ENCODE data around the gene WNK2.

The WNK2 gene

DNA sequence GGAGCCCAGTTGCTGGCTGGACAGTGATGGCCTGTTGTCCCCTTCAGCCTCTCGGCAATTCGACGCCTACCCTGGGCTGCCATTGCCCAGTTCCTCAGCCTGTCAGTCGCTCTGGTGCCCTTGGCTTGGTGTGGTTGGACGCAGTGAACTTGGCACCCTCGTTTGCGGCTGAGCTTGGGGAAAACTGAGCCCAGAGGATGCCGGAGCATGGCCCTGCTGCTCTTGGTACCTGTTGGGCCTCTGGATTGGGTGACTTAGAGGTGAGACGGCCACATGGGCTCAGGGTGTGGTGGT is 16.5 kb downstream of the WNK2 start:
- no peak for DNase-seq

DNA sequence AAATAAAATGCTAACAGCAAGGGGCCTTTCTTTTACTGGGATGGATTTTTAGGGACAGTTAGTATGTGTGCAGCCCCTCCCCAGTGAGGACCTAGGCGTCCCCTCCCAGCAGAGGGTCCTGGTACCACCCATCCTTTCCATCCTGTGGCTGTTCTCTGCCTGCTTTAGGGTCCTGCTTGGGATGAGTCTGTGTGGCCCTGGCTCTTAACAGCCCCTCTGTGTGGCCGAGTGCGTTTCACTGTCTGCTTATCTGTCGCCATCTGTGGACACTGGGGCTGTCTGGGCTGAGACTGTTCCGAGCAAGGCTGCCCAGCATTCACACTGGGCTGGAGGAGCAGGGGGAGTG is 17.0 kb downstream of the WNK2 start:
- no peak for DNase-seq

DNA sequence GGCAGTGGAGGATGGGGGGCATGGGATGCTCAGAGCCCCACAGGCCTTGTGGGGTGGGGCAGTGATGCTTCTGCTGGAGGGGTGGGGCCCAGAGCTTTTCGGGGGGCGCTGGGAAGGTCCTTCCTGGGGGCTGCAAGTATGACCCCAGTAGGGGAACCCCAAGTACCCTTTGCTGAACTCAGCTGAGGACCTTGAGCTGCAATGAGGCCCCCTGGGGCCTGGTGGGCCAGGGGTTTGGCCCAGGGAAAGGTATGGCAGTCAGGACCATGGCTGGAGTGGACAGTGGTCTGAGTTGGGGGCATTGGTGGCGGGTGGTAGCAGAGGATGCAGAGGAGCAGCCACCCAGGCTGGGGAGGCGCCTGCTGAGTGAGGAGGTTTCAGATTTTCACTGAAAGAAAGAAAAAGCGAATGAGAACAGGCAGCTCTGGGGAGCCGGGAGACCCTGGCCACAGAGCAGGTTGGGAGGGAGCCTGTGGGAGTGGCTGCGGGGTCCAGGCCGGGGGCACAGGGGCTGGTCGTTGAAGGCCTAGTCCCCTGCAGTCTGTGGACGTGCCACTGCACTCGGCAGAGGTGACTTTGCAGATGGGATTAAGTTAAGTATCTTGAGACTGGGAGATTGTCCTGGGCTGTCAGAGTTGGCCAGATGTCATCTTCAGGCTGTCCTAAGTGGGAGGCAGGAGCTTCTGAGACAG is 19.2 kb downstream of the WNK2 start:
- no peak for DNase-seq

DNA sequence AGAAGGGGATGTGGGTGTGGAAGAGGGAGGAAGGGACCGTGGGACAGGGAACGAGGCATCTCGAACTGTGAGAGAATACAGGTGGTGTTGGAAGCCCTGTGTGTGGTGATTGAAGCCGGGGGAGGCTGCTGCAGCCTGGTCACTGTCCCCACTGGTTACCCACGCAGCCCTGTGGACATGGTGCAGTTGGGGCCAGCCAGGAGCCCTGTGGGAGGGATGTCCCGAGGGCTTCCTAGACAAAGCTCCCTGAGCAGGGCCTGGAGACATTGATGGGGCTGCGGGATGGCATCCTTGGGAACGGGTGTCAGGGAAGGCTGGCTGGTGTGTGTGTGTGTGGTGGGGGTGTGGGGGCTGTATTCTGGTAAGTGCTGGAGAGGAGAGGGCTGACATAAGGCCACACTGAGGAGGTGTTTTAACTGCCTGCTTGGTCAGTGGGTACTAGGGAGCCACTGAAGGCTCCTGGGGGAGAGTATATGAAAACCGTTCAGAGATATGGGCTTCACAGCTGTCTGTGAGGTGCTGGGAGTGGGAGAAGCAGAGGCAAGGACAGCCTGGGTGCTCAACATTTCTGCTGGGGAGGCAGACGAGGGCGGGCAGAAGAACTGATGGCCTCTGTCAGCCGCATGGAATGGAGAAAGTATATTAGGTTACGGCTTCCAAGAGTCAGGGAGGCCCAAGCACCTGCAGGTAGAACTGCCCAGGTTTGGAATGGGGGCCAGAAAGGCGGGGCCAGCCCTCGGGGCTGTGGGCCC is 20.0 kb downstream of the WNK2 start:
- no peak for DNase-seq

DNA sequence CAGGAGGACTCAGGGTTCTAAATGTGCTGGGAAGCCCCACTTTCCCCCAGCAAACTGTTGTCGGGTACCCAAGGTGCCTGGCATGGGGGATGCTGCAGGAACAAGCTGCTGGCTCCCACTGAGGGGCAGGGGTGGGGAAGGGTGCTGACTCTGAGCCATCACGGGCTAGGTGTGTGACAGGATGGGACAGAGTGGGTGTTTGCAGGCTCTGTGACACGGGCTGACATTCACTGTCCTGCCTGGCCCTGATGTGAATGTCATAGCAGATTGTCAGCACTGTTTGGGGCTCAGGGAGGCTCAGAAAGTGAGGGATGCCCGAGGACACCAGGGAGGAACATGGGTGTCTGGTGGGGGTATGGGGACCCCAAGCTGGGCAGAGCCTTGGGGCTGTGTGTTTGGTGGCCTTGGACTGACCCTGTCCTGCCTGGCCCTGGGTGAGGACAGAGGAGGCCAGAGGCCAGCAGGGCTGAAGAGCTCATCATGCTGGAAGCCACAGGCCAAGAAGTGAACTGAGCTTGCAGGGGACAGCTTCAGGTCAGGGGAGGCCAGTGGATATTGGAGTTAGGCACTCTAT is 20.6 kb downstream of the WNK2 start:
- no peak for DNase-seq

DNA sequence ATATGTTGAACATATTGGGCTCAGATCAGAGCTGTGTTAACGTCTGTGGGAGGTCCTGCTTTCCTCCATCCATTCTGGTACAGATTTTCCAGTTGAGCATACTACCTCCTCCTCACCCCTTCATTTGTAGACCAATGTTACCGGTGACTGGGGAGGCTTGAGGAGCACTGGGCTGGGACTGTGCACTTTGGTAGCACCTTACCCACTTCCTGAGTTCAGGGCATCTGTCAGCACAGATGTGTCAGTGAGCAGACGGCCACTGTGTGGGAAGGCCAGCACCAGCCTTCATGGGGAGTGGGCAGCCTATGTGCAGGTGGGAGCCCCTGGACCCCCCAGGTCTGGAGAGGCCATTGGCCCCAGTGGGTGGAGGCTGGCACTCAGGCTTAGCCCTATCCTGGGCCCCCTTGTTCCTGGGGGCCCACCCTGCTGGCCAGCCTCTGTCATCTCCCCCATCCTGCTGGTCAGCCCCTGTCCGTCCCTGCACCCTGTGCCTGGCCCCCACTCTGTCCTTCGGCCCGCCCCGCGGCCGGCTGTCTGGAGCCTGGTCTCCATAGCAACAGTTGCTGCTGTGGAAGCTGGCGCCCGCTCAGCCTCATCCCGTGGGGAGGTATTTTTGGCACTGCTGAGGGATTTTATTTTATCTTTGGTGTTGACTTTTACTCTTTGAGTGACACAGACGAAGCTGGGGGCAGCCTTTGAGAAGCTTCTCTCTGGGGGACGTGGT is 21.3 kb downstream of the WNK2 start:
- DNase-seq = no peak

DNA sequence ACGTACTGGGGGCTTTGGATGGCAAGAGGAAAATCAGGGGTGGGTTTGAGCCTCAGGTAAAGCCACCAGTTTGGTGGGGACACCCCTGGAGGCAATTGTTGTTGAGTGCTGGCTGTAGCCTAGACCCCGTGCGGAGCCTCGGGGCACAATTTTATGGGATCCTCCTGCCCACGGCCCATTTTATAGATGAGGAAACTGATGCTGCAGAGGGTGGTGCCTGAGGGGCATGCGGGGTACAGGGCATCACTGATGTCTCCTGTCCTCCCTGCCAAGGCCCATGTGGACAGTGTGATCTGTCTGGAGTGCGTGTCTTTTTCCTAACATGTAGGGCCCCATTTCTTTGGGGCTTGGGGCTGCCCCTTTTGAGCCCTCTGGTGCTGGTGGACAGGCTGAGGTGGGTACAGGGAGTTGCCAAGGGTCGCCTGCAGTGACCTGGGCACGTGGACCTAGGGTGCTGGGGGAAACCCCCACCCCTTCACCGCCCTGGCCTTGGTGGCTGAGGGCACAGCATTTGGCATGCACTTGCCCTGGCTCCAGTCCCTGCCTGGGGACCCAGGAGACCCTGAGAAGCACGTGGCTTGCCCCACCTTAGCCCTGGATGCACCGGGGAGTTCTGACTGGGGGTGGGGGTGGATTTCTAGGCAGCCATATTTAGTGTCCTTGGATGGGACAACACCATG is 22.1 kb downstream of the WNK2 start:
- no peak for DNase-seq

DNA sequence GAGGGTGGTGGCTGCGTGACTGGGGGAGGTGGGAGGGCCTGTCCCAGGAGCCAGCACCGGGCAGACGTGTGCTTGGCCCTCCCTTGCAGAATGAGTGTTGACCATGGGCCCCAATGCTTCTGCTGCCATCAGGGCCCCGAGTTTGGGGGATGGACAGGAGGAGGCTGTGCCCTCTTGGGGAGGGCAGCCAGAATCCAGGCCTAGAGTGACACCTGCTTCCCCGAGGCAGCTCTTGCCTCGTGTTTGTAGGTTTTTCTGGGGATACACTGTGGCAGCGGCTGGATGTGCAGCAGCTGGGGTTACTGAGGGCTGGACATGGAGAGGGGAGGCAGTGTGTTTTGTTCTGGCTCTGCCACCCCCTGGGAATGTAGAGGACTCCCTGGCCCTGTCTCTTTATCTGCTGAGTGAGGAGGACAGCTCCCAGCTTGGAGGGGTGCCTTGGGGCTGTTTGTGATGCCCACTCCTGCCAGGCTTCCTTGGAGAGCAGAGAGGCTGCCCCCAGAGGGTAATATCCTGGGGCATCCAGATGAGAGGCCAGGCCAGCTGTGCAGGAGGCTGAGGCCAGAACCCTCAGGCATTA is 22.7 kb downstream of the WNK2 start:
- no peak for DNase-seq

DNA sequence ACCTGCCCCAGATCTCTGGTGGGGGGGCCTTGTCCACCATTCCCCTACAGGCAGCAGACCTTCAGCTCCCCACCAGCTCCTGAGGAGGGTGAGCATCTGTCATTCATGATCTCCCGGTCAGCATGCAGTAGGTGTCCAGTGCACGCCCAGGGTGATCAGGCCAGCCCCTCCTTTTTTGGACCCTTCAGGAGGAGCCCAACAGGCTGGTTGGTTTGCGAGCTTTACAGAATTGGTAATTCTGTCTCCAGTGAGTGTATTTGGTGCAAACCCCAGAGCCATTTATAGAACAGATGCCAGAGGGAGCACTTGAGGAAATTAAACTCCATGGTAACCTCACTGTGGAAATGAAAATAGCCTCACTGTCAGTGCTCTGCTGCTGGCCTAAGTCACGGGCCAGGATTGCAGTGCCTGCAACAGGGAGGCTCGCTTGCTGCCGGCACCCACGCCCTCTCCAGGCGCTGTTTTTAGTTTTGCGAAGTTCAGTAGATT is 23.4 kb downstream of the WNK2 start:
- peak; percentile 18 for DNase-seq

DNA sequence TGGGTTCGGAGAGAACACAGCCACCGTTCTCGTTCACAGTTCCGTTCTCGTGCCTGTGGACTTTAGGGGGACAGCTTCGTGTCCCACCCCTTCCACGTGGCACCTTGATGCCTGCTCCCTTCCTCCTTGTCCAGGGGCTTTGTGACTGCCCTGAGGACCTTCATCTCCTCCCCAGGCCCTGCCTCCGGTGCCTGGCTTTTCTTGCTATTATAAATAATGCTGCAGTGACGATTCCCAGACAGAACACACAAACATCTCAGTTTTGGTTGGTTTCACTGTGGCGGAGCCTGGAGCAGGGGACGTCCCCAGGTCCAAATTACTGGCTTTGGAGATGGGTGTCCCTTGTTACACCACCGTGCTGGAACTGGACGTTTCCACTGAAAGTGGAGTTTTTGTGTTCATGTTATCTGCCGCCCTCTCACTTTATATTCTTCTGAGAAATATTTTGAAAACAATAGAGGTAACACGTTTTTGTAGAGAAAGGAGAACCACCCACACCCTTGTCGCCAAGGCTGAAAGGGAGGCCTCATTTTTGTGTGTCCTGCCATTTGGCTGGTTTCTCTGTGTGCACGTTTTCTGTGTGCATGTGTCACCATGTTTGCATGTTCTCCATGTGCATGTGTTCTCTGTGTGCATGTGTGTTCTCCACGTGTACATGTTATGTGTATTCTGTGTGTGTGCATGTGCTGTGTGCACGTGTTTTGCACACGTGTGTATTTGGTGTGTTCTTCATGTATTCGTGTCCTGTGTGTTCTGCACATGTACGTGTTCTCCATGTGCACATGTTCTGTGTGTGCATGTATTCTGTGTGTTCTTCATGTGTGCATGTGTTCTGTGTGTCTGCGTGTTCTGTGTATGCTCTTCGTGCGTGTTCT is 24.2 kb downstream of the WNK2 start:
- no peak for DNase-seq

DNA sequence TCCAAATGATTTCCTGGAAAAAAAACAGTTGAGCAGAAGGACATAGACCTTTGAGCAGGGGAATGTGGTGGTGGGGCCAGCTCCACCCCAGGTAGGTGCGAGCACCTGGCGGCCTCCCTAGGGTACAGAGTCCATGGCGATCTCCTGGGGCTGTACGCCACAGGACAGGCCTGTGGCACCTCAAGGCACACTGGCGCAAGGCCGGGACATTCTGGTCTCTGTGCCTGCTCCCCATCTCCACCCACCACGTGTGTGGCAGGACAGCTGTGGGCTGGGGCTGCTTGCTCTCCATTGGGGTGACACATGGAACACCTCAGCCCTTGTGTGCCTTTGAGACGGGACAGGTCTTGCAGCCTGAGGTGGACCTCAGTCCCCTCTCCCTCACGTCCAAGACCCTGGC is 25.2 kb downstream of the WNK2 start:
- DNase-seq = no peak

DNA sequence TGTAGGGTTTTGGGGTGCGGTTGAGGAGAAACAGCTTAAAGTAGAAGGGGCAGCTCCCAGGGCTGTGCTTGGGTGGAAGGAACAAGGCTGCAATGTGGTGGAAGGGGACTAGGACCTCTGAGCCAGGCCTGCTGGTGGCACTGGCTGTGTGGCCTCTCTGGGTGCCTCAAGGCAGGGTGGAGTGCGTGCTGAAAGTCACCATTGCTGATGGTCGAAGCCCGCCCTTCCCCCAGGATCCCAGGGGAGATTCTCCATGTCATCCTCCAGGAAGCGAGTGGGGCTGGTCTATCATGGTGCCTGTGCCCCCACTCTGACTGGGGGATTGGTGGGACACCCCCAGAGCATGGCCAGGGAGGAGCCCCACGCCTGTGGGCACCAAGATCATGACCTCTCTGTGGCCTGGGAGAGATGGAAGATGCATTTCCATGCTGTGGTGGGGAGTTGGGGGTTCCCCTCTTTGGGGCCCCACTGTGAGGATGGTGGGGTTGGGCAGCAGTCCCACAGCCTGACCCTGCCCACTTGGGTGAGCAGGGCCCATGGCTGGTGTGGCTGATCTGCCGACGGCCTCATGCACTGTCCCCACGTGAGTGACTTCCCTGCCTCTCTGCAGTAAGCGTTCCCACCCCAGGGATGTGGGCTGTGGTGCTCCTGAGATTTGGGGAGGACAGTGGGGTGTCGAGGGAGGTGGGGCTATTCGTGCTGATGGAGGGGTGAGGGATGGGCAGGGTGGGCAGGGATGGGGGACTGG is 25.8 kb downstream of the WNK2 start:
- DNase-seq = no peak

DNA sequence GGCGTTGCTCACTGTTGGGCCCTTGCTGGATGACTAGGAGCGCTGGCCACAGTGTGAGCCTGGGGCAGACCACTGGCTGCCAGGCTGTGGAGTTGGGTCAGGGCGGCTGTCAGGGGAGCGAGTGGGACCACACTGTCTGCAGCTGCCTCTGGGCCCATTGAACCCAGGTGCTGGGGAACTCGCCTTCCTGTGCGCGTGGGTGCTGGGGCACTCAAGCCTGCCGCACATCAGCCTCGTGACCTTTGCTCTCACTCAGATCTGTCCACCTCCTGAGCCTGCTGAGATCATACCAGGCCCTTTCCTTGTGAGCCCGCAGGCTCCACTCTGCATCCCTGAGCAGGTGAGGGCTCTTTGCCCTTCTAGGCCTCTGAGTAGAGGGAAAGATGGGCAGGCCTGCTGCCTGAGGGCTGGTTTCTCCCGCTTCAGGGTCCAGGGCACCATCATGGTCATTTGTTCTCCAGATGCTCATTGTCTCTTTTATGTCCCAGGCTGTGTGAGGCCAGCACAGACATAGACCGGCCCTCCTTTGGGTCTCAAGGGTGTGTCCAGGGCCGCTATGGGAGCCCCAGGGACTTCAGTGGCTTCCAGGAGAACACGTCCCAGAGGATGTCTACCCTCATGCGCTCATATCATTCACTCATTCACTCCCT is 26.5 kb downstream of the WNK2 start:
- DNase-seq = no peak

DNA sequence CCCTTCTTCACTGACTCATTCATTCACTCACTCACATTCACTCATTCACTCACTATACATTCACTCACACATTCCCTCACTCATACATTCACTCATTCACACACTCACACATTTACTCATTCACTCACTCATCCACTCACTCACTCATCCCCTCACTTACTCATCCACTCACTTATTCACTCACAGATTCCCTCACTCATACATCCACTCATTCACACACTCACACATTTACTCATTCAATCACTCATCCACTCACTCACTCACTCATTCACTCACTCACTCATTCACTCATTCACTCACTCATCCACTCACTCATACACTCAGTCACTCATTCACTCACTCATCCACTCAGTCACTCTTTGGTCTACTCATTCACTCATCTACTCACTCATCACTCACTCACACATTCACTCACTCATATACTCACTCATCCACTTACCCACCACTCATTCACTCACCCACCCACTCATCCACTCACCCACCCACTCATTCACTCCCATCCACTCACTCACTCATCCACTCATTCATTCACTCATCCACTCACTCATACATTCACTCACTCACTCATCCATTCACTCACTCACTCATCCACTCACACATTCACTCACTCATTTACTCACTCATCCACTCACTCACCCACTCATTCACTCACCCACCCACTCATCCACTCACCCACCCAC is 27.2 kb downstream of the WNK2 start:
- DNase-seq = no peak

DNA sequence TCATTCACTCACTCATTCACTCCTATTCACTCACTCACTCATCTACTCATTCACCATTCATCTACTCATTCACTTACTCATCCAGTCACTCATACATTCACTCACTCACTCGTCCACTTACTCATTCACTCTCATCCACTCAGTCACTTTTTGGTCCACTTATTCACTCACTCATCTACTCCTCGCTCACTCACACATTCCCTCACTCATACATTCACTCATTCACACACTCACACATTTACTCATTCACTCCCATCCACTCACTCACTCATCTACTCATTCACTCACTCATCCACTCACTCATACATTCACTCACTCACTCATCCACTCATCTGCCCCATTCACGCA is 27.7 kb downstream of the WNK2 start:
- DNase-seq = no peak

DNA sequence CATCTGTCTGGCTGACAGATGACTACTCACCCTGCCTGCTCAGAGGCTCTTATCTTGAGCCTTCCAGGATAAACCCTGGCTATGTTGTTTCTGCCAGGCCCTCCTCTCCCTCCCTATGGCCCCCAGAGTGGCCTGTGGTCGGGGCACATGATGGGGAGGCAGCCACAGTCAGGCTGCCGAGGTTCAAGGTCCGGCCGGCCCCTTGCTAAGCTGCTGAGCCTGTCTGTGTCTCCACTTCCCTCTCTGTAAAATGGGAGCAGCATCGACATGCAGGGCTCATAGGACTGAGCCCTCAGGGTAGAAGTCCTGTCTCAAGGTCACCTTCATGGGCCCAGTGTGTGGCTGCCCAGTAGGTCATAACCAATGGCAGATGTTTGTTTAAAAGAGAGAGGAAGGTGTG is 28.5 kb downstream of the WNK2 start:
- no peak for DNase-seq

DNA sequence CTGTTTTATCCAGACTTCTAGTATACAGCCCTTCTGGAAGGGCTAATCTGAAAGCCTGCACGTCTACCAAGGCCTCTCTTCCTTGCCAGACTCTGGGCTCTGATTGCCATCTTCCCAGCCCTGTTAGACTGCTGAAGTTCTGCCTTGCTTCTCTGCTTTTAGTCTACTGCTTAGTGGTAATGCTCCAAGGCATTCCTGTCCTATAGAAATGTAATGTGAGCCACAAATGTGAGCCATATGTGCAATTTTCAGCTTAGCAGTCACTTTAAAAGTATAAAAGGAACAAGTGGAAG is 32.1 kb downstream of the WNK2 start:
- no peak for DNase-seq

DNA sequence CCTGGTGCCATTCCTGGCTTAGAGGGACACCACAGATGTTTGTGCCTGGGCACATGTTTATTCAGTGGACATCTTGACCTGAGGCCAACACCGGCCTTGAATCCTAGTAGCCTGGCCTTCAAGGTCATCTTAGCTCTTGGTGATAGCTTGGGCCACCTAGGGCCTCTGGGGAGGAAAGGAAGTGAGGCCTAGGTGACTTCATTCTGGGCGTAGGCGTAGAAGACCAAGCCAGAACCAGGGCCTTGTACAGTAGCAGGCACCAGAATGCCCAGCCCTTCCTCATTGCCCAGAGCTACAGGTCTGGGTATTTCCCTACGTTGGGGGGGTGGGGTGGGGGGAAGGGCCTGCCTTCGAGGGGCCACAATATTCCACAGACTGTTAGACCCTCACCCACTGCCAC is 33.8 kb downstream of the WNK2 start:
- no peak for DNase-seq

DNA sequence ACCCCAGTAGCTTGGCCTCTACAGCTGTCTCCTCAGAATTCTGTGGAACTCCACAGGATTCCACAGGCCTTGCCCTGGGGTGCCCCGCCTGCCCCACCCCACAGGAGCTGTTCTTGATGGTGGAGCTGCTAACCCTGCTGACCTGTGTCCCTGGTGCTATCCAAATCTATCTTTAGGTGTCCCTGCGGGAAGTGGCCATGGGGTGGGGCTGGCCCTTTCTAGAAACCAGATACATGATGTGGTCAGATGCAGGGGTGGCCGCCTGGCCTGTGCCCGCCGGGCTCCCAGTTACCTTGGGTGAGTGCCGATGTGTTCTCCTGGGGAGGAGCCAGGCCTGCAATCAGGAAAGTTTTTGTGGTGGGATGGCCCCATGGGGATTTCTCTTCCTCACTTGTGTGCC is 34.2 kb downstream of the WNK2 start:
- no peak for DNase-seq
